GM19395 (cell line): ENCODE measurements around the gene RTEL1.
"Not testable (repeated sequence)": the region's sequence is repeated elsewhere in the genome, so short reads cannot be mapped to it uniquely, and the experiment has no call there.

ENCODE experiments used
- ATAC-seq: cut with Tn5 transposase; IDR thresholded peaks from one replicate; pipeline ENCODE4 v1.9.1; 2021; ENCODE audit warnings: mild to moderate bottlenecking, moderate library complexity; ENCODE audit not compliant: unreplicated experiment

The RTEL1 gene

DNA sequence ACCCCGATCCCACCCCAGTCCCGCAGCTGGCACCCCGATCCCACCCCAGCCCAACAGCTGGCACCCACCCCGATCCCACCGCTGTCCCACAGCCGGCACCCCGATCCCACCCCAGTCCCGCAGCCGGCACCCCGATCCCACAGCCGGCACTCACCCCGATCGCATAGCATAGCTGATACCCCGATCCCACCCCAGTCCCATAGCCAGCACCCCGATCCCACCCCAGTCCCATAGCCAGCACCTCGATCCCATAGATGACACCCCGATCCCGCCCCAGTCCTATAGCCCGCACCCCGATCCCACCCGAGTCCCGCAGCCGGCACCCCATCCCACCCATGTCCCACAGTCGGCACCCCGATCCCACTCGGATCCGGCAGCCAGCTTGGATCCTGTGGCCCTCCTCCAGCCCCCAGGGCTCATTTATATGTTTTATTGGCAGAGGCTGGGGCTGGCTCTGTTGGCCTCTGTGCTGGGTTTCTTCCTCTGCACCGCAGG, 30.3 kb upstream of the RTEL1 start:
- ATAC-seq = no peak

DNA sequence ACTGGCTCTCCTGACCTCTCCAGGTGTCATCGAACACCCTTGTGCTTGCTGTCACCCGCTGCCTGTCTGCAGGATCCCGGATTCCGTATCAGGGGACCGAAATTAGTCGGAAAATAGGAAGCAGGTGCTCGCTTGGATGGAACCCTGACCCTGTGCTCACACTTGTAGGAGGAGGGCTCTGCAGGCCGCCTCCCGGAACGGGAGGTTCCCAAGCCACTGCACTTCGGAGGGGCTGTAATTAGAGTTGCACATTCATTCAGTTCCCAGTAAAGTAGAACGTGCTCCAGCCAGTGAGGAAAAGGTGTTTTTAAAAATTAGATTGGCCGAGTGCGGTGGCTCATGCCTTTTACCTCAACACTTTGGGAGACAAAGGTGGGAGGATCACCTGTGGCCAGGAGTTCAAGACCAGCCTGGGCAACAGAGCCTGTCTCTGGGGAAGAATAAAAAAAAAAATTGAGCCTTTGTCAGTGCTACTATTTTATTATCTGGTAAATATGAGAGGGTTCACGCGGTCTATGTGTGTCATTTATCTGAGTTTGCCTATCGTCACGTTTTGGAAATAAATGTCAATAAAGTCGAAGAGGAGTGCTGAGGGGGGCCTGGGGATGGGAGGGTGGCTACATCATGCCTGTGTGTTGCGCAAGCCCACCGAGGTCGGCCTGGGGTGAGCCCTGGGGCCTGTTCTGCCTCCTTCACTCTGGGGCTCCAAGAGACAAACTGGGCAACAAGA, 29.7 kb upstream of the RTEL1 start:
- ATAC-seq = no peak

DNA sequence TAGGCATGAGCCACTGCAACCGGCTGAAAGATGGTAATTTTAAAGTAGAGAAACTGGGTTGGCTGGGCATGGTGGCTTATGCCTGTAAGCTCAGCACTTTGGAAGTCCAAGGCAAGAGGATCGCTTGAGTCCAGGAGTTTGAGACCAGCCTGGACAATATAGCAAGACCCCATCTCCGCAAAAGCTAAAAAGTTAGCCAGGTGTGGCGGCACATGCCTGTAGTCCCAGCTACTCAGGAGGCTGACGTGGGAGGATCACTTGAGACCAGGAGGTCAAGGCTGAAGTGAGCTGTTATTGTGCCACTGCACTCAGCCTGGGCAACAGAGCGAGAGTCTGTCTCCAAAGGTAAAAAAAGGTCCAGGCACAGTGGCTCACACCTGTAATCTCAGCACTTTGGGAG, 27.2 kb upstream of the RTEL1 start:
- ATAC-seq = not testable (repeated sequence)

DNA sequence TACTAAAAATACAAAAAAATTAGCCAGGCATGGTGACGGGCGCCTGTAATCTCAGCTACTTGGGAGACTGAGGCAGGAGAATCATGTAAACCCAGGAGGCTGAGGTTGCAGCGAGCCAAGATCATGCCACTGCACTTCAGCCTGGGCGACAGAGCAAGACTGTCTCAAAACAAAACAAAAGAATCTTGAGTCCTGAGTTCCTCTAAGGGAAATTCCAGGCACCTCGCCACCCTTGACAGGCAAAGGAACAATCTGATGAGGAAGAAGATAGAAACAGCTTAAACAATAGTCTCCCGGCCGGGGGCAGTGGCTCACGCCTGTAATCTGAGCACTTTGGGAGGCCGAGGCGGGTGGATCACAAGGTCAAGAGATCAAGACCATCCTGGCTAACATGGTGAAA, 26.7 kb upstream of the RTEL1 start:
- not testable (repeated sequence) for ATAC-seq

DNA sequence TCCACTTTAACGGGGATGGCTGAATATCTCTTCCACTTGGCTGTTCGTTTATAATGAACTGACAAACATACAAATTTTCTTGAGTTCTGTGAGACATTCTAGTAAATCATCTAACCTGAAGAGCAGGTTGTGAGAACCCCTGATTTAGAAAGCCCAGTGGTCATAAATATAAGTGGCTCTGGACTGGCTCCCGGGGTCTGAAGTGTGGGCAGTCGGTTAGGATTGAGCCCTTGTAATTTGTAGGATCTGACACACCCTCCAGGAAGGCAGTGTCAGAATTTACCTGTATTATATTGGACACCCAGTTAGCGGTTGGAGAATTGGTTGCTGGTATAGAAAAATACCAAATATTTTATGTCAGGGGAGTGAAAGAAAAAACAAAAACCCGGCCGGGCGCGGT, 24.4 kb upstream of the RTEL1 start:
- ATAC-seq = no peak

DNA sequence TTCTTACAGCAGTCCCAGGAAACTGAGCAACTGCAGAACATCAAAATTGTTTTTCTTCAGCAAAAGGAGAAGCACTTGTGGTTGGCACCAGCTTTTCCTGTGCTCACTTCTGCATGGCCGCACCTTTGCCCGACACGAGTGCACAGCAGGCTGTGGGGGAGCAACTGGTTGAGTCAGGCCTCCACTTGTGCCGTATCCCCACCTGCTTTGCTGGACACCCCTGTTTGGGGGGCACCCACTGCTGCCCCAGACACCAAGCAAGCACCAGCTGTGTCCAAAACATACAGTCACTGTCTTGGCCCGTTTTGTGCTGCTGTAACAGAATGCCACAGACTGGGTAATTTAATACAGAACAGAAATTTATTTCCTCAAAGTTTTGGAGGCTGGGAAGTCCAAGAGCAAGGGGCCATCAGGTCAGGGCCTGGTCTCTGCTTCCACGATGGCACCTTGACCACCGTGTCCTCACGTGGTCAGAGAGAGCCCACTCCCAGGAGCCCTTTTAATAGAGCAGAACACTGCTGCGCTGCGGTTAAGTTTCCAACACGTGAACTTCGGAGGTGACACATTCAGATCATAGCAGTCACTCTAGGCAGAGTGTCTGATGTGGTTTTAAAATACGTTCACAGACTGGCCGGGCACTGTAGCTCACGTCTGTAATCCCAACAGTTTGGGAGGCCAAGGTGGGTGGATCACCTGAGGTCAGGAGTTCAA, 22.5 kb upstream of the RTEL1 start:
- no peak for ATAC-seq

DNA sequence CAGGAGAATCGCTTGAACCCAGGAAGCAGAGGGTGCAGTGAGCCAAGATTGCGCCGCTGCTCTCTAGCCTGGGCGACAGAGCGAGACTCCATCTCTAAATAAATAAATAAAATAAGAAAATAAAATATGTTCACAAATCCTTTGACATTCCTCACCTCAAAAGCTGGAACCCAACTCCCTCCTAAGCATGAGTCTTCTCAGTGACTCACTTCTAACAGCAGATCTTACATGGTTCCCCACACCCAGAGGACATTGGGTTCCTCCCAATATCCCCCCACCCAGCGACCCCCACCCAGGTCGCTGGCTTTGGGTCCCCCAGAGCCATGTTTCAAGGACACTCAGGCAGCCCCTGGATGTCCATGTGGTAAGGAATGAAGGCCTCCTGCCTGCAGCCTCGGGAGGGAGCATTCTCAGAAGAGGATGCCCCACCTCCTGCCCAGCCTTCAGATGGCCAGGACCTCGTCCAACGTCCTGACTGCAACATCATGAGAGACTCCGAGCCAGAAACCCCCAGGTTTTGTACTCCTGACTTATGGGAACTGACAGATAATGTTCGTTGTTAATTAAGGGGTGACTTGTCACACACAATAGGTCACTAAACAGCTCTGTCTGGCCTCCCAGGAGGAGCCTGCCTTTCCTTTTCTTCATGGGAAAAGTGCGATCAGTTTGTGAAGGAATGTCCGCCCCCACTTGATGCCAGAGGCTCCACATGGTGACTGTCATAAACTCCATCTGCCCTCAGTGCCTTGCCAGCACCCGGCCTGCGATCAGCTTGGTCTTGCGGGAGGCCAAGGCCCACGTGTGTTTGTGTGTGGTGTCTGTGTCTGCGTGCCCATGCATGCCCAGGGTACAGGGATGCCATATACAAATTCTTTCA, 21.1 kb upstream of the RTEL1 start:
- ATAC-seq = no peak

DNA sequence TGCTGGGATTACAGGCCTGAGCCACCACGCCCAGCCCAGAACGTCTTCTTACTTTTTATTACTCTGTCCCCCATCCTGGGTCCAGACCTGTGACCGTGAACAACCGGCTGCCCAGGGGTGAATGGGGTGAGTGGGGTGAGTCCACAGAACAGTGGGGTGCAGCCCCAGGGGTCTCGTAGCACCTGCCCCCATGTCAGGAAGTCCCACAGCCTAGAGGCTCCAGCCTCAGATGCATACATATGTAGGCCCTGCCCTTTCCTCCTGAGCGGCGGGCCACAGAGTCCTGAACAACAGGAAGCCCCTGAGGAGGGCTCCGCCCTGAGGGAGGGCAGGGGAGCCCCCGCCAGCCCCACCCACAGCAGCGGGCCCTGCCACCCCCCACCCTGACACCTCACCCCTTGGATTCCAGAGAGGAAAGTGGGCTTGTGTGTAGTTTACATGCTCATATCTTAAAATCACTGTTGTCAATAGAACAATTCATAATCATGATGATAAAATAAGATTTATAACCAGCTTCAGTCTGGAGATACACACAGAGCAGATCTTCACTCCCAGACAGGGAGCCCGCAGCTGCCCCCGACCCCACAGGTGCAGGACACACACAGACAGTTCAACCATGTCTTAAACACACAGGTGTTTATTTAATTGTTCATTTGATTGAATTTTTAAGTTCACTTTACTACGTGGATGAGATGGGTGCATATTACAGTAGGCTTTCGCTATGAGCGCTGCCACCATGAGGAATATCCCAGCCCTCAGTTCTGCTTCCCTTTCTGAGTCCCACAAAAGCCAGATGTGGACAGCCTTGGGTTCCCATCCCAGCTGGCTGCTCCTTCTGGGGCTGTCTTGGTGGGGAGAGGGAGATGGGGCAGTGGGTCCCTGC, 18.8 kb upstream of the RTEL1 start:
- no peak for ATAC-seq

DNA sequence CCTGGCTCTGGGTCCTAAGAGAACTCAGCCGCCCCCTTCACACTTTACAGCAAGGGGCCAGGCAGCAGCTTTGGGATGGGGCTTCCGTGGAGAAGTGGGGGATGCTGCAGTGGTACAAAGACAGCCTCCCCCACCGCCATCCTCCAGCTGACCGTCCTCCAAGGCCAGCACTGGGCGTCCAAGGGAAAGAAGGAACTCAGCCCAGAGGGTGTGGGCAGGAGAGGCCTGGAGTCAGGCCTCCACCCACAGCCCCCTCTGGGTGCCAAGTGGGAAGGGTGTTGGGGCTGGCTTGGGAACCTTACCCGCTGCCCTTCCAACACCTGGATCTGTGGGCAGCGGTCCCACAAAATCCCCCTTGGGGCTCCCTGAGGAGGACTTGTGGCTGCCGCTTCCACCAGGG, 18.0 kb upstream of the RTEL1 start:
- ATAC-seq = no peak

DNA sequence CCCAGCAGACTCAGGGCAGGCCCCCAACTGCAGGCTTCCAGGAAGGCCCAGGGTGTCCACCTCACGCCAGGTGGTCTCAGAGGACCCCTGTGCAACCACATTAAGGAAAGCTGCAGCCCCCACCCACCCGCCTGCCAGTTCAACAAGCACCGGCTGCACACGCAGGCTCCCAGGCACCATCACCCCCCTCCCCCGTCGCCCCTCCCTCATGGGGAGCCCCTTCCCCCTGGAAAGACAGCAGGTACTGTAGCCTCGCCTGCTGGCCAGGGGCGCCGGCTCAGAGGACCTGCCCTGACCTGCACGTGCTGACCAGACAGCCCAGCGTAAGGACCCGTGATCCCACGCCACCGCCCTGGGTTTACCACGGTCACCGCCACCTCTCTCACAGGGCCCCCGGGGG, 17.4 kb upstream of the RTEL1 start:
- not testable (repeated sequence) for ATAC-seq

DNA sequence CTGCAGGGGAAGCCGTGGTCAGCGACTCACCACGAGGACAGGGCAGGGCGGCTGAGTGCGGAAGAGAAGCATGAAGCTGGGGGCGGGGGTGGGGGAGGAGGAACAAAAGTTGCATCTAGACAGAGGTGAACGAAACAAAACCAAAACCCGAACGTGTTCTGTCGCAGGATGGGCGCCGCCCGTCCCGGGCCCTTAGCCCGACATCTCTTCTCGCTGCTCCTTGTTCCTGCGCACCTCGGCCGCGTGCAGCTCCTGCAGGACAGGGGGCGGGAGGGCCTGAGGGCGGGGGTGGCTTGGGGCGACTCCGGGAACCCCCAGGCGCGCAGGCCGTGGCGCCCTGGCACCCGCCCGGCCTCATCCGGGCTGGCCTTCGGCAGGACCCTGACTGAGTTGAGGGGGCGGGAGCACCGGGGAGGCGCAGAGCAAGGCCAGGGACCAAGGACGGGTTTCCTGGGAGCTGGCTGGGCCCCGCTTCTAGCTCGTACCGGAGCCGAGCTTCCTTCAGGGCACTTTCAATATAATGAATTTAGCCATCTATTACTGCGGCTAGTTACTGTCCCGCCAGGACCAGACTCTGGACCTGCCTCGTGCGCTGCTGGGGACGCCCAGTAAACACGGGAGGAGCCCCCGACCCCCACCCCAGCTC, 16.8 kb upstream of the RTEL1 start:
- no peak for ATAC-seq

DNA sequence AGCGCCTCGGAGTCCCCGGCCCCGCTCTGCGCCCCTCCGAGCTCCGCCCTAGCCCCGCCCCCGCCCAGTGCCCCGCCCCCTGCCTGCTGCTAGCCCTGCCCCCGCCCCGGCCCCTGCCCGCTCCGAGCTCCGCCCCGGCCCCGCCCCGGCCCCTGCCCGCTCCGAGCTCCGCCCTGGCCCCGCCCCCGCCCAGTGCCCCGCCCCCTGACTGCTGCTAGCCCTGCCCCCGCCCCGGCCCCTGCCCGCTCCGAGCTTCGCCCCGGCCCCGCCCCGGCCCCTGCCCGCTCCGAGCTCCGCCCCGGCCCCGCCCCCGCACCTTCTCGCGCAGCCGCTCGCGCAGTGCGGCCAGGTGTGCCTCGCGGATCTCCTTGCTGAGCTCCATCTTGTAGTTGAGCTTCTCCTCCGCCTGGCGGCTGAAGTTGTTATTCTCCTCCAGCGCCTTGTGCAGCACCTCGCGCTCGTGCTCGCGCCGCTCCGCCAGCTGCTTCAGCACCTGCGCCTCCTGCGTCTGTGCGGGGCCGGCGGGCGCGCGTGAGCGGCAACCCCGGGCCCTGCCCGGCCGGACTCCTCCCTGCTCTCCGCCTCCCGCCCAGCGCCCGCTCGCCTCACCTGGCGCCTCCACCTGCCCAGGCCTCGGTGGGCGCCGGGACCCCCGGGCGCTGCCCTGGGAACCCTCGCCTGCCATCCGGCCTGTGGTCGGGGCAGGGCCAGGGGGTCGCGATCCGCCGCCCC, 16.2 kb upstream of the RTEL1 start:
- ATAC-seq = peak; percentile 65

DNA sequence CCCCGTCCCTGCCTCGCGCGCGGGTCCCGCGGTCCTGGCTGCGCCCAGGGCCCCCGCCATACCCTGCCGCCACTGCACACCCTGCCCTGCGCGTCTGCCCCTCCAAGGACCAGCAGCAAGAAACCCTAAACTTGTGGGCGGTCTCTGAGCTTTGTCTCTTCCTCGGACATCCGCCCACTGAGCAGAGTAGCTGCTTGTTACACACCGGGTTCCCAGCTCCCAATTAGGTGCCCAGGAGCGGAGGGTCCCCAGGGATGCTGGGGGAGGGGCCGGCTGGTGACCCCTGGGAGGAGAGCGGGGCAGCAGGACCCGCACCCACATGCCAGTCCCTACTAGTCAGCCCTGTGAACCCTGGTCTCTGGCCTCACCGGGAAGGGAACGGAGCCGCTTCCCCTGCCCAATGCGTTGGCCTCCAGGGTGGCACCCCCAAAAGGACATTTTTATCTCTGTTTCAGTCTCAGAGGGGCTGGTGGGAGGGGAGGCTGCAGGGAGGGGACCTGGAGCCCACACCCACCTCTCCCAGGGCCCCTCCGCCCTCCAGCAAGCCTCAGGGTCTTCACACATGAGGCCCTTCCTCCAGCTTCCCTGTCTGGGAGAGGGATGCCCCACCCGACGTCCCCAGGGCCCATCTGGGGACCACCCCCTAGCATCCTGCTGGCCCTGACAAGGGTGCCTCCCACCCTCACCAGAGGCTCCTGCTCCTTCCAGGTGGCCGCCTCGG, 15.4 kb upstream of the RTEL1 start:
- ATAC-seq = peak; percentile 9

DNA sequence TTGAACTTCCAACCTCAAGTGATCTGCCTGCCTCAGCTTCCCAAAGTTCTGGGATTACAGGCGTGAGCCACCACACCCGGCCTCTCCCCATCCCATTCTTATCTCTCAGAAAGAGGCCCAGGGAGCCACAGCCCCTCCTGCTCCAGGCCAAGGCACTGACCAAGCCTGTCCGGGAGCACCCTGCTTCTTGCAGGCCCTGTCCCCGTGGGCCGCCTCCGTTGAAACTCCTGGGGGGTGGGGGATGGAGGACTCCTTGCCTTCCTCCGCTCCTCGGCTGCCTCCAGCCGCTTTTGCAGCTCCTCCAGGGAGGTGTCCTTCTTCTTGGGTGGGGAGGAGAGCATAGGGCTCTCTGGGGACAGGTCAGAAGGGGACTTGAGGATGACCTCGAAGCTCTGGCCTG, 14.6 kb upstream of the RTEL1 start:
- ATAC-seq = no peak

DNA sequence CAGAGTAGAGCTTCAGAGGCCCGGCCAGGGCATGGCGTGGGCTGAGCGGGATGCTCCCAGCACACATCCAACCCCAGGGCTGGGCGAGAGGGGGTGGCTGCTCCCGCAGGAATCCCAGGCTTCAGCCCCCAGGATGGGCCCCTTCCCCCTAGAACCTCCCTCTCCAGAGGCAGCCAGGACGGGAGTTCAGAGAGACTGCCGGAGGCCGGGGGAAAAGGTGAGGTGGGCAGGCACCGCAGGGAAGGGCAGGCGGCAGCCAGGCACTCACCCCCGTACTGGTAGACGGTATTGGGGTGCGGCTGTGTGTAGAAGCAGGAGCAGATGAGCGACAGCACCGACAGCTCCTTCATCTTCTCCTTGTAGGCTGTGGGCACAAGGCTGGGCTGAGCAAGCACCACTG, 14.2 kb upstream of the RTEL1 start:
- no peak for ATAC-seq

DNA sequence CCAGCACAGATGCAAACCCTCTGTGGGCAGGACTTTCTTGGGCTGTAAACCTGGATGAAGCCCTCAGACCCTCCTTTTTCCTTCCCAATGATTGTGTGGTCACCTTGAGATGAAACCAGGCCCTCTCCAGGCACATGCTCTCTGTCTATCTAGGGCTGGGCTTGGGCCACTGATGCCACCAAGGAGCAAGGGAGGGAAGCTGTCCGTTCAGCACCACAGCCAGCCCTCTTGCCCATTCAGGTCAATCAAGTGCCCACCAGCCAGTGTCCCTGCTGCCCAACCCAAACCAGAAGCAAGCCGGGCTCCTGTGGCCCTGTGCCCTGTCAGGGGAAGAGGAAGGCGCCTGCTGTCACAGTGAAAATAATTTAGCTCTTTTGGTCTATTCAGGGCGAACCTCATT, 12.9 kb upstream of the RTEL1 start:
- no peak for ATAC-seq

DNA sequence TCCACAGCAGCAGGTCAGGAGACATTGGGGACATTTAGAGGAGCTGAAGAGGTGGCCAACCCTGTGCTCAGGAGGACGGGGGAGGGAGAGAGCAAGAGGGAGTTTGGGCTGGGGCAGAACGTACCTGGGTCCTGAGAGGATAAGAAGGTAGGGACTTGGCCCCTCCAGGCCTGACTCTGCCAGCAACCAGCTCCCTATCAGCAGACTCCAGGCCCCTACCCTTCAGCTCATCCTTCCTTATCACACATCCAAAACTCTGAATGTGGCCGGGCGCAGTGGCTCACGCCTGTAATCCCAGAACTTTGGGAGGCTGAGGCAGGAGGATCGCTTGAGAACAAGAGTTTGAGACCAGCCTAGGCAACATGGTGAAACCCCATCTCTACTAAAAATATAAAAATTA, 9.9 kb upstream of the RTEL1 start:
- ATAC-seq = no peak

DNA sequence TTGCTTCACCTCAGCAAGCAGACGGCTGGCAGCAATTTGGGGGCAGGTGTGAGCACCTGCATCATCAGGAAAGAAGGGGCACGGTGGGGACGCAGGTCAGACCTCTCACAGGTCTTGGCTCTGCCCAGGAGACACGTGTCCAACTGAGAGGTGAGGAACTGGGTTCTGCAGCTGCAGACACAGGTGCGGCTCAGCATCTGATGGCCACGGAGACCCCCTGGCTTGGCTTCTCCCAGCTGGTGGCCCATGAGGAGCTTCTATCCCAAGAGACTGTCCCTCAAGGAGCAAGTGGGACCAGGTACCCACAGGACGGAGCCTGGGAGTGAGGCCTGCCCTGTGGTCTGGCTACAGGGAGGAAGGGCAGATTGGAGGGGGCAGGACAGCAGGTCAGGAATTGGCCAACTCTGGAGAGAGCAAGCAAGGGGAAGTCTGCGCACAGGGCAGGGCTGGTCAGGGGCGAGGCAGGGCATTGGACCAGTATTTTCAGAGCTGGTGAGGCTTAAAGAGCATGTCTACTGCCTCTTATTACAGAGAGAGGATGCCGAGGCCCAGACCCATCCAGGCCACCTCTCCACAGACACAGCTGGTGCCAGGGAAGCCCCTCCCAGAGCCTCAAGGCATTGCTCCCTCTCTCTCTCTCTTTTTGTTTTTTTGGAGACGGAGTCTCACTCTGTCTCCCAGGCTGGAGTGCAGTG, 9.1 kb upstream of the RTEL1 start:
- no peak for ATAC-seq
